Activated CD4-positive, alpha-beta T cell treated with anti-CD3 and anti-CD28 coated beads for 4 hours (primary cell): Measurements from ENCODE around the gene STX10.
A peak's percentile ranks its signal among the peaks of the same experiment; 100 is the strongest.

Experiments used
- DNase-seq, 2 donors: peaks; one replicate each; pipeline ENCODE4 v3.0.0-alpha.2; 2020

The STX10 gene

GRCh38 chr19:13099073-13099999 lies 50.8 kb downstream of the STX10 start:
- DNase-seq: peak; percentile 67 to 77

GRCh38 chr19:13098277-13099072 lies 51.7 kb downstream of the STX10 start:
- peak in 1 of 2 donors; percentile 38 for DNase-seq

GRCh38 chr19:13097463-13098258 lies 52.5 kb downstream of the STX10 start:
- peak in 1 of 2 donors; percentile 18 for DNase-seq

- no peak for DNase-seq
Observed at GRCh38 chr19:13097033-13097462, 53.1 kb downstream of the STX10 start.

DNA sequence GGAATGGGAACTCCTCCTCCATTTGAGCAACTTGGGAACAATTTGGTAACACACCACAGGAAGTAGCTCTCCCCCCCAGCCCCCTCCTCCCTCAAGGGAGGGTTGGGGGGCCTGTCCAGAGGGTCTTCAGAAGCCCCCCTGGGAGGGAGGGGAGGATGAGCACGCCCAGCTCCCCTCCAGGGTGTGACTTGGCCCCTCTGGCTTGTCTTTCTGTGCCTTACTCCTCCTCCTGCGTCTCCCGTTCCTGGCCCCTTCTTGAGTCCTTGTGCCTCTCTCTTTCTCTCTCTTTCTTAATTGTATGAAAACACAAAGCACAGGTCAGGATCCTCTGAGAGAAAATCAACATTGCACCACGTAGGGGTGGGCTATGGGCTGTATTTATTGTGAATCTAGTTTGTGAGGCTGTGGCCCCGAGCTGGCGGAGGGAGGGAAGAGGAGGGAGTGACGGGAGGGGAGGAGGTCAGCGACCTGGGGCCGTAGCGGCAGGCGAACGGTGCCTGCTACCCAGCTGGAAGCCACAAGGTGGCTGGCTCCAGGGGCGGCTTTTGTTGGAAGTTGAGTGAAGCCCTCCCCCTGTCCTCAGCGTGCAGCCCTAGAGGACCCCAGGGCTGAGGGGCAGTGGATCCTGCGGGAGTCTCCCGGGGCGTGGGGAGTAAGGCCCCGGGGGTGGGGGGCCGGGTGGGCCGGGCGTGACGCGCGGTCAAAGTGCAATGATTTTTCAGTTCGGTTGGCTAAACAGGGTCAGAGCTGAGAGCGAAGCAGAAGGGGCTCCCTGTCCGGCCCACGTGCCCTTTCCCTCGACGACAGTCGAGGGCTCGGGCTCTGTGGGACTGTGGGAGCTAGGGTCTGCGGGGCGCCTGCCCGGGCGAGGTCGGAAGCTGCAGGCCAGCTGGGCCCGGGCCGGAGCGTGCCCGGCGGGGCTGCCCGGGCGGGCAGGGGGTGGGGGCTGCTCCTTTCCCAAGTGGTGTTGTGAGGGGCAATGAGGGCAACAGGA lies 53.9 kb downstream of the STX10 start:
- DNase-seq: no peak

- DNase-seq: peak in 1 of 2 donors; percentile 25
Observed at GRCh38 chr19:13095393-13095784, 54.8 kb downstream of the STX10 start.

DNA sequence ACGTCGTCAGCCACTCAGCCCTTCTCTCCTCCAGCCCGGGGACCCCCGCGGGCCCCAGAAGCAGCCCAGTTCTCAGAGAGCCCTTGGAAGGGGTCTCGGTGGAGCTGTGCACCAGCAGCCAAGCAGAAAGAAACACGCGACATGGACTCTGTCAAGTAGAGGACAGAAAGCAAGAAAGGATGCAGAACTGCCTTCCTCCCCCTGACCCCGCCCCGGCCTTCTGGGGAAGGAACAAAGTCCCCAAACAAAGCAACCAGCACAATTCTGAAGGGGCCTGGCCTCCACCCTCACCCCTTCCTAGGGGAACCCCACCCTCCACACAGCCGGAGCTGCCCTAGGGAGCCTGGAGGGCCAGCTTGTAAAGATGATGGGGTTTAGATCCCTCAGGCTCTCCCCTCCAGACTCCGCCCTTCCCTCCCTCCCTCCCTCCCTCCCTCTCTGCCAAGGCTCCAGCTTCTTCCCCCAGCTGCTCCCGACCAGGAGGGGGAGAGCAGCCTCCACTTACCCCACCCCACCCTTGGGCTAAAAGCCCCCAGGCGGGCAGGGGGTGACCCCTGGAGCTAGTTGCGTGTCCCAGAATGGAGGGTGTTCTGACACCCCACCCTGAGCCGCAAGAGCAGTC lies 55.3 kb downstream of the STX10 start:
- no peak for DNase-seq

GRCh38 chr19:13094106-13094504 lies 56.1 kb downstream of the STX10 start:
- DNase-seq: no peak
